Testis (tissue), 2 donors: ENCODE measurements around the gene TRAF2.

Source experiments
- CTCF ChIP-seq, 3 experiments: fragments of 450-650 bp in 2 of 3; fragments of 200-600 bp in 1 of 3; sonication (generic) in 1 of 3; IDR thresholded peaks; one replicate each; pipeline ENCODE4 v1.5.1; 2016 to 2019; ENCODE audit warnings: antibody characterized with exemption in 3 of 3, mild to moderate bottlenecking in 2 of 3, moderate library complexity in 1 of 3
- POLR2A ChIP-seq: fragments of 450-650 bp; IDR thresholded peaks from one replicate; pipeline ENCODE4 v1.6.1; 2017; ENCODE audit warnings: antibody characterized with exemption, mild to moderate bottlenecking, moderate library complexity

- no peak for TF ChIP-seq CTCF (IDR thresholded peaks at IDR 0.05)
- TF ChIP-seq POLR2A, result no peak
These were observed 60.1 kb downstream of the TRAF2 start for GRCh38 chr9:136946228-136947027.
